Mesendoderm (in vitro differentiated cells): ENCODE data around the gene CHAC1.
"Not testable (repeated sequence)": the region's sequence is repeated elsewhere in the genome, so short reads cannot be mapped to it uniquely, and the experiment has no call there.

Experiments
- DNase-seq: peaks from one replicate; pipeline ENCODE4 v3.0.0; 2013
- H2AK5ac ChIP-seq: 2 replicates; pipeline ENCODE4 v1.6.1; 2013; ENCODE audit warnings: low read length, inconsistent platforms
- H2BK120ac ChIP-seq: 2 replicates; pipeline ENCODE4 v1.6.1; 2013; ENCODE audit warnings: low read depth, mild to moderate bottlenecking, low read length, moderate library complexity, mixed read lengths
- H2BK15ac ChIP-seq: replicated peaks from 2 replicates; pipeline ENCODE4 v1.6.1; 2013; ENCODE audit warnings: low read depth, mild to moderate bottlenecking, moderate library complexity
- H2BK5ac ChIP-seq: 2 replicates; pipeline ENCODE4 v1.6.1; 2013; ENCODE audit warnings: low read length, inconsistent platforms
- H3K18ac ChIP-seq: 2 replicates; pipeline ENCODE4 v1.6.1; 2013; ENCODE audit warnings: mild to moderate bottlenecking, low read length, mixed read lengths
- H3K23ac ChIP-seq: one replicate; pipeline ENCODE4 v1.6.1; 2013; ENCODE audit warnings: low read length
- H3K27ac ChIP-seq: 2 replicates; pipeline ENCODE4 v1.5.1; 2013; ENCODE audit warnings: low read depth, mild to moderate bottlenecking, inconsistent platforms, low read length, moderate library complexity
- H3K27me3 ChIP-seq: 2 replicates; pipeline ENCODE4 v1.6.1; 2013; ENCODE audit warnings: low read length, control low read depth, mild to moderate bottlenecking, inconsistent platforms; ENCODE audit not compliant: insufficient read depth, poor library complexity
- H3K36me3 ChIP-seq: 2 replicates; pipeline ENCODE4 v1.6.1; 2013; ENCODE audit warnings: low read length, inconsistent platforms; ENCODE audit not compliant: control insufficient read depth, insufficient read depth
- H3K4ac ChIP-seq: one replicate; pipeline ENCODE4 v1.6.1; 2013; ENCODE audit warnings: low read depth, mild to moderate bottlenecking, low read length, moderate library complexity
- H3K4me1 ChIP-seq: 2 replicates; pipeline ENCODE4 v1.6.1; 2013; ENCODE audit warnings: low read depth, low read length, inconsistent platforms; ENCODE audit not compliant: control insufficient read depth
- H3K4me2 ChIP-seq: 2 replicates; pipeline ENCODE4 v1.6.1; 2013; ENCODE audit warnings: low read length
- H3K4me3 ChIP-seq: 2 replicates; pipeline ENCODE4 v1.5.1; 2013; ENCODE audit warnings: mild to moderate bottlenecking, low read length
- H3K56ac ChIP-seq: one replicate; pipeline ENCODE4 v1.6.1; 2013; ENCODE audit warnings: low read length
- H3K79me1 ChIP-seq: 2 replicates; pipeline ENCODE4 v1.6.1; 2013; ENCODE audit warnings: low read length, inconsistent platforms
- H3K79me2 ChIP-seq: 2 replicates; pipeline ENCODE4 v1.6.1; 2013; ENCODE audit warnings: mild to moderate bottlenecking, low read length; ENCODE audit not compliant: control insufficient read depth, insufficient read depth
- H3K9ac ChIP-seq: 2 replicates; pipeline ENCODE4 v1.6.1; 2013; ENCODE audit warnings: low read length, inconsistent platforms
- H4K5ac ChIP-seq: one replicate; pipeline ENCODE4 v1.6.1; 2013; ENCODE audit warnings: low read length
- H4K8ac ChIP-seq: one replicate; pipeline ENCODE4 v1.6.1; 2013; ENCODE audit warnings: low read depth, mild to moderate bottlenecking, control low read depth, low read length, moderate library complexity
- WGBS: extraction: QIAGEN DNeasy Blood & Tissue Kit; methylation state at CpG from one replicate; pipeline ENCODE4 v1.1.7; 2013; ENCODE audit warnings: low lambda C conversion rate, missing lambda C conversion rate; ENCODE audit not compliant: insufficient coverage; ENCODE audit errors: extremely low coverage; 5-methylcytosine and 5-hydroxymethylcytosine counted together

The CHAC1 gene

GRCh38 chr15:40951764-40952163 lies 1.5 kb upstream of the CHAC1 start:
- Histone ChIP-seq H3K79me1 (peaks cover 5% of the 10 kb centered on the region), H4K5ac (no peak overlapping the region), H3K4me2 (no peak overlapping the region), H3K56ac (no peak overlapping the region), H3K27ac (no peak overlapping the region), H2AK5ac (peak overlapping the region; percentile 82), H4K8ac (no peak overlapping the region), H3K9ac (no peak overlapping the region), H2BK15ac (no peak overlapping the region), H3K4me3 (no peak overlapping the region), H2BK5ac (no peak overlapping the region), H3K18ac (no peak overlapping the region), H3K4ac (no peak overlapping the region), H3K27me3 (no peaks in the 10 kb centered on the region), H3K4me1 (no peaks in the 10 kb centered on the region), H2BK120ac (no peak overlapping the region), H3K36me3 (peaks cover 5% of the 10 kb centered on the region), H3K79me2 (peaks cover 7% of the 10 kb centered on the region), H3K23ac (no peak overlapping the region)
- WGBS: no CpG with 5 or more reads among the region's 4 CpGs
- DNase-seq: no peak

- Histone ChIP-seq H3K56ac (peak overlapping the region; percentile 86), H3K4me3 (peak overlapping the region; percentile 0), H3K79me1 (peaks cover 5% of the 10 kb centered on the region), H4K5ac (no peak overlapping the region), H3K27me3 (no peaks in the 10 kb centered on the region), H3K4me1 (no peaks in the 10 kb centered on the region), H4K8ac (no peak overlapping the region), H3K23ac (peak overlapping the region; percentile 2), H3K79me2 (peaks cover 7% of the 10 kb centered on the region), H3K4me2 (peak overlapping the region; percentile 44), H2BK120ac (peak overlapping the region; percentile 16), H2AK5ac (no peak overlapping the region), H3K18ac (peak overlapping the region; percentile 64), H3K9ac (peak overlapping the region; percentile 67), H2BK5ac (peak overlapping the region; percentile 28), H2BK15ac (peak overlapping the region; percentile 15), H3K27ac (peak overlapping the region; percentile 67), H3K4ac (peak overlapping the region; percentile 91), H3K36me3 (peaks cover 5% of the 10 kb centered on the region)
- WGBS: no CpG with 5 or more reads among the region's 23 CpGs
- DNase-seq: no peak
Measured at GRCh38 chr15:40952301-40952900, 870 bp upstream of the CHAC1 start.

GRCh38 chr15:40953713-40954074 lies 423 bp downstream of the CHAC1 start:
- H3K36me3 ChIP-seq: peaks cover 5% of the 10 kb centered on the region
- H3K4me1 ChIP-seq: no peaks in the 10 kb centered on the region
- no CpG with 5 or more reads among the region's 17 CpGs for WGBS
- peak overlapping the region; percentile 91 for H3K4me3 ChIP-seq
- no peak overlapping the region for H3K23ac ChIP-seq
- H4K8ac ChIP-seq: no peak overlapping the region
- peak overlapping the region; percentile 1 for H2BK120ac ChIP-seq
- no peak for DNase-seq
- H3K9ac ChIP-seq: peak overlapping the region; percentile 94
- H2AK5ac ChIP-seq: no peak overlapping the region
- H3K27me3 ChIP-seq: no peaks in the 10 kb centered on the region
- no peak overlapping the region for H4K5ac ChIP-seq
- H3K27ac ChIP-seq: peak overlapping the region; percentile 35
- peaks cover 7% of the 10 kb centered on the region for H3K79me2 ChIP-seq
- peaks cover 5% of the 10 kb centered on the region for H3K79me1 ChIP-seq
- H2BK5ac ChIP-seq: peak overlapping the region; percentile 71
- peak overlapping the region; percentile 99 for H3K56ac ChIP-seq
- H2BK15ac ChIP-seq: no peak overlapping the region
- peak overlapping the region; percentile 74 for H3K4ac ChIP-seq
- H3K18ac ChIP-seq: peak overlapping the region; percentile 55
- peak overlapping the region; percentile 76 for H3K4me2 ChIP-seq

- DNase-seq: peak; percentile 44
- no CpG with 5 or more reads among the region's 8 CpGs for WGBS
Measured at GRCh38 chr15:40954158-40954848, 1.0 kb downstream of the CHAC1 start.

GRCh38 chr15:40955141-40955903 lies 2.1 kb downstream of the CHAC1 start:
- DNase-seq: no peak
- Histone ChIP-seq H3K4ac (no peak overlapping the region), H4K8ac (no peak overlapping the region), H2BK5ac (no peak overlapping the region), H2BK15ac (no peak overlapping the region), H3K18ac (no peak overlapping the region), H3K9ac (peak overlapping the region; percentile 38), H2BK120ac (no peak overlapping the region), H4K5ac (no peak overlapping the region), H3K27ac (no peak overlapping the region), H3K23ac (no peak overlapping the region), H3K79me2 (peaks cover 7% of the 10 kb centered on the region), H3K4me1 (no peaks in the 10 kb centered on the region), H3K4me2 (no peak overlapping the region), H3K4me3 (no peak overlapping the region), H3K36me3 (peaks cover 5% of the 10 kb centered on the region), H3K56ac (peak overlapping the region; percentile 60), H3K79me1 (peaks cover 5% of the 10 kb centered on the region), H2AK5ac (no peak overlapping the region), H3K27me3 (no peaks in the 10 kb centered on the region)
- no CpG with 5 or more reads among the region's 20 CpGs for WGBS

More at GRCh38 chr15:40954158-40954848, 1.0 kb downstream of the CHAC1 start:
- H2BK15ac ChIP-seq, H2AK5ac ChIP-seq, H4K5ac ChIP-seq, H3K4ac ChIP-seq, H3K23ac ChIP-seq, H3K27ac ChIP-seq, H3K79me1 ChIP-seq, H2BK120ac ChIP-seq, H2BK5ac ChIP-seq, H3K36me3 ChIP-seq, H3K4me1 ChIP-seq, H3K18ac ChIP-seq, H3K79me2 ChIP-seq, H4K8ac ChIP-seq, H3K27me3 ChIP-seq: not testable (repeated sequence)
- Histone ChIP-seq H3K56ac (peak overlapping the region; percentile 99), H3K4me2 (peak overlapping the region; percentile 76), H3K9ac (peak overlapping the region; percentile 94), H3K4me3 (peak overlapping the region; percentile 91)
